ENCODE results near the gene PDS5A.
"Not testable (repeated sequence)": the region's sequence is repeated elsewhere in the genome, so short reads cannot be mapped to it uniquely, and the experiment has no call there.

Gene PDS5A

GRCh38 chr4:39899291-39899690 lies 78.4 kb downstream of the PDS5A start:
- DNase-seq (ENCODE audit: low read depth, low spot score), result no peak

GRCh38 chr4:39898015-39898414 lies 79.7 kb downstream of the PDS5A start:
- DNase-seq (ENCODE audit: low read depth, low spot score), result no peak

GRCh38 chr4:39893693-39894072 lies 84.0 kb downstream of the PDS5A start:
- no peak for DNase-seq (ENCODE audit: low read depth, low spot score)

GRCh38 chr4:39892988-39893692 lies 84.6 kb downstream of the PDS5A start:
- no peak for DNase-seq (ENCODE audit: low read depth, low spot score)

- no peak for DNase-seq (ENCODE audit: low read depth, low spot score)
These were observed 88.5 kb downstream of the PDS5A start for GRCh38 chr4:39889226-39889625.

- DNase-seq (ENCODE audit: low read depth, low spot score), result no peak
These were observed 89.2 kb downstream of the PDS5A start for GRCh38 chr4:39888541-39888940.

GRCh38 chr4:39883646-39884045 lies 94.1 kb downstream of the PDS5A start:
- DNase-seq (ENCODE audit: low read depth, low spot score), result no peak

- no peak for DNase-seq (ENCODE audit: low read depth, low spot score)
These were observed 95.9 kb downstream of the PDS5A start for GRCh38 chr4:39881789-39882188.

- no peak for DNase-seq (ENCODE audit: low read depth, low spot score)
These were observed 99.7 kb downstream of the PDS5A start for GRCh38 chr4:39877971-39878370.

- no peak for DNase-seq (ENCODE audit: low read depth, low spot score)
These were observed 103.9 kb downstream of the PDS5A start for GRCh38 chr4:39873823-39874222.

- no peak for DNase-seq (ENCODE audit: low read depth, low spot score)
These were observed 112.4 kb downstream of the PDS5A start for GRCh38 chr4:39865280-39865679.

- DNase-seq (ENCODE audit: low read depth, low spot score), result no peak
These were observed 113.3 kb downstream of the PDS5A start for GRCh38 chr4:39864391-39864790.

- no peak for DNase-seq (ENCODE audit: low read depth, low spot score)
These were observed 116.9 kb downstream of the PDS5A start for GRCh38 chr4:39860804-39861203.

- no peak for DNase-seq (ENCODE audit: low read depth, low spot score)
These were observed 121.7 kb downstream of the PDS5A start for GRCh38 chr4:39855909-39856512.

GRCh38 chr4:39852636-39853035 lies 125.1 kb downstream of the PDS5A start:
- DNase-seq (ENCODE audit: low read depth, low spot score), result no peak

- DNase-seq (ENCODE audit: low read depth, low spot score), result no peak
These were observed 127.0 kb downstream of the PDS5A start for GRCh38 chr4:39850727-39851126.

- no peak for DNase-seq (ENCODE audit: low read depth, low spot score)
These were observed 131.0 kb downstream of the PDS5A start for GRCh38 chr4:39846705-39847104.

- no peak for DNase-seq (ENCODE audit: low read depth, low spot score)
These were observed 131.6 kb downstream of the PDS5A start for GRCh38 chr4:39846120-39846519.

- DNase-seq (ENCODE audit: low read depth, low spot score), result no peak
These were observed 135.8 kb downstream of the PDS5A start for GRCh38 chr4:39841894-39842293.

- not testable (repeated sequence) for DNase-seq (ENCODE audit: low read depth, low spot score)
These were observed 137.2 kb downstream of the PDS5A start for GRCh38 chr4:39840516-39840915.

GRCh38 chr4:39840027-39840426 lies 137.7 kb downstream of the PDS5A start:
- DNase-seq (ENCODE audit: low read depth, low spot score), result no peak

GRCh38 chr4:39838431-39838830 lies 139.3 kb downstream of the PDS5A start:
- DNase-seq (ENCODE audit: low read depth, low spot score), result not testable (repeated sequence)

GRCh38 chr4:39834269-39834668 lies 143.4 kb downstream of the PDS5A start:
- DNase-seq (ENCODE audit: low read depth, low spot score), result no peak

Data from iPS DF 19.7 (cell line).